ENCODE measurements around the gene TFEB. TPM values are rescaled to one million over a fixed set of nuclear protein-coding genes. Genes with fewer than 3 reads are reported as not detected.

Gene TFEB
- total RNA-seq, 1 experiment from 2014 or later: 3.6 TPM

GRCh38 chr6:41691426-41692079, 43.9 kb downstream of the TFEB start:
- DNase-seq (ENCODE audit: low read depth): no peak

- no peak for DNase-seq (ENCODE audit: low read depth)
Observed at GRCh38 chr6:41690541-41691330, 44.7 kb downstream of the TFEB start.

DNA sequence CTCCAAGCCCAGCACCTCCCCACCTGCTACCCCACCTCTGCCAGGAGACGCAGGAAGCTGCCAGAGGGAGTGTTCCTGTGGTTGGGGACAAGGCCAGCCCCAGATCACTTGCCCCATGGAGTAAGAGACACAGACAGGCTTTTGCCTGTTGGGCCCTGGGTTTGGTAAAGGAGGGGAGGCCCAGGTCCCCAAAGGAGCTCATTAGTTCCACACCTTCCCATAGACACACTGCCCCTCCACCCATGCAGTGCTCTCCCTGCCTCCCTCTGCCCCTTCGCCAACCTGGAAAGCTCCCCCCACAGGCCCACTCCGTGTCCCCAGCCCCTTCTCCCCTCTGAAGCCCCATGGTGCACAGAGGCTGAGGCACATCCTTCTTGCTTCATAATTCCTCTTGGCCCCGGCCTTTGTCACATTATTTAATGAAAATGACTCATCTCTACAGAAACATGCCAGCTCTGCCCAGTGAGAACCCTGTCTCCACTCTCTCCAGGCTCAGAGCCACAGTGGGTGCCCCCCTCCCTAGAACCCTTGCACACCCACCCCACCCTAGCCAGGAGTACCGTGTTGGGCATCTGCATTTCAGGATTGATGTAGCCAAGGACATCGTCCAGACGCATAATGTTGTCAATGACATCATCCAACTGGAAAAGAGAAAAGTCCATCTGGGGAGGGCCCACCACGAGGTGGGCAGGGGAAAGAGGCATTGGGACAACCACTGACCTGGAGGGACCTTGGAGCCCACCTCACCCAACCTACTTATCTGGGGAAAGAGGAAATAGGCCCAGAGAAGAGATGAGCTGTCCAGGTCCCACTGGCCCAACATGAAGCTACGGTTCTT, 46.0 kb downstream of the TFEB start:
- DNase-seq (ENCODE audit: low read depth): peak; percentile 20

- DNase-seq (ENCODE audit: low read depth): no peak
Observed at GRCh38 chr6:41688256-41688965, 47.0 kb downstream of the TFEB start.

DNA sequence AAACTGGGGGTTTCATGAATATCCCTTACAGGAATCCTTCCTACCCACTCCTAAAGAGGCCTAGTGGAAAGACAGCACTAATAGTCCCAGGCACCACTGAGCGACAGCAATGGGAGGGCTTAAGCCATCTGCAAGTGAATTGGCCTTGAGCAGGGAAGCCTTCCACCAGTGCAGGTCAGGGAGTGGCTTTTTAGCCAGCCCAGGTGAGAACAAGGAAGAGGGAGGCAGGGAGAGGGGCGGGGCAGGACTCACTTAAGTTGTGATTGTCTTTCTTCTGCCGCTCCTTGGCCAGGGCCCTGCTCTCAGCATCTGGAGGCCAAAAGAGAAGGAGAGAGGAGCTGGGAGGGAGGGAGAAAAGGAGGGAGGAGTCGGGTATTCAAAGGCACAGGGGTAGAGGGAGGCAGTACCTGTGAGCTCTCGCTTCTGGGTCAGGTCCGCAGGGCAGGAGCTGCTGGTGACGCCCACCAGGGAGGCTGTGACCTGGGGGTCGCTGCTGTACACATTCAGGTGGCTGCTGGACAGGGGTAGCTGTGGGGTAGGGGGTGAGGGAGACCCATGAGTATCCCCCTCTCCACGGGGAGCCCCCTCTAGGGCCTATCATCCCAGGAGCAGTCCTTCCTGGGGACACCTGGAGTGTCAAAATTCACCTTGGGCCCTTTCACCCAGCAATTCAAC, 47.8 kb downstream of the TFEB start:
- DNase-seq (ENCODE audit: low read depth): no peak

DNA sequence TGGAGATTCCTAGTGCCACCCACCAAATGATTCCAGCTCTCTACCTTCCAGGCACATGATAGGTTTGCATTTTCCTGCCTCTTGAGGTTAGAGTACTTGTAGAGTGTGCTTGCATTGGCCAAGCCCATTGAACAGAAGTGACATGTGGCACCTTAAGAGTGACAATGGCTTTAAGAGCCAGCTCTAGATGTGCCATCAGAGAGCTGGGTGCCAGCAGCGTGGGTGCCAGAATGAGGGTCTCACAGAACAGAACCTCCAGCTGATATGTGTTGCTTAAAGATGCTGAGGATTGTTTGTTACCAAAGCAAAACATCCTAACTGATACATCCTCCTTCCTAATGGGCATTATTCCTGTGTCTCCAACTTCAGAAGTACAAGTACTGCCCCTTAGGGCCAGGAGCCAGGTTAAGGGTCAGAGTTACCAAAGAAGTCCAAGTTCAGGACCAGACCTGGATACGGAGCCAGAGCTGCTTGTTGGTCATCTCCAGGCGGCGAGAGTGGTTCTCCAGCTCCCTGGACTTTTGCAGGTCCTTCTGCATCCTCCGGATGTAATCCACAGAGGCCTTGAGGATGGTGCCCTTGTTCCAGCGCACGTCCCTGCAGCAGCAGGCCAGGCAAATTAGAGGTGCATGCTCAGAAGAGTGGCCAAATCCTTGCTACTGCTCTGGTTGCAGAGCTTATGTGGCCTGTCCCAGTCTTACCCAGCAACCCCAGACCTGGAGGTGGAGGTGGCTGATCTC, 49.6 kb downstream of the TFEB start:
- DNase-seq (ENCODE audit: low read depth): no peak

- DNase-seq (ENCODE audit: low read depth): no peak
Observed at GRCh38 chr6:41684311-41685180, 50.9 kb downstream of the TFEB start.

DNA sequence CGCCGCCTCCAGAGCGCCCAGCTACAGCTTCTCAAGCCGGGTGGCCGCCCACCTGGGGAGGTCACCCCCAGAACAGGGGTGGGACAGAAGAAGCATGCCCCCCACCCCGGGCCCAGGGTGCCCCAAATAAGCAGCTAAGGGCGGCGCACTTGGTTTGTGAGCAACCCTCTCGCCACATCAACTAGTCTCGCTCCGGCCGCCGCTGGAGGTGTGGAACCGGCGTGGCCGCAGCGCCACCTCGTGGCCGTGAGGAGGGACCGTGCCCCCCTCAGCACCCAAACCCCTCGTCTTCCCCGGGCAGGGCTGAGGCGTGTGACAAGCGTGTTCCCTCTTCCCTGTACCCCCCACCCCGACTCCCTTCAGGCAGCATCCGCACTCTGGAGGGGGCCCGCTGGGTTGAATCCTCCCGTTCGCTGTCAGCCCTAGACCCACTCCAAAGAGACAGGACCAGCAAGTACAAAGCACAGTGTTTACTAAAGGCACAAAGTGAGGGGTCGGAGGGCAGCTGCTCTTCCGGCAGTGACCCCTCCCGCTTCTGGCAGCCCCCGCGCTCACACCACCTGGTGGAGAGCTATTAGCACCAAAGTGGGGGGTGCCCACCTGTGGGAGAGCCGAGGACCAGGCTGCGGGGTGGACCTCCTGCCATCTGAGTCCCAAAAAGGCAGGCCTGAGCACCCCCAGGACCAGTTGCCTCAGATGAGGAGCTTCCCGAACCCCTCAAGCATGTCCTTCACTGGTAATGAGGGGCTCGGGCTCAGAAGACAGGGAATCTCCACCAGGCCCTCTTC, 51.7 kb downstream of the TFEB start:
- DNase-seq (ENCODE audit: low read depth): peak; percentile 42

DNA sequence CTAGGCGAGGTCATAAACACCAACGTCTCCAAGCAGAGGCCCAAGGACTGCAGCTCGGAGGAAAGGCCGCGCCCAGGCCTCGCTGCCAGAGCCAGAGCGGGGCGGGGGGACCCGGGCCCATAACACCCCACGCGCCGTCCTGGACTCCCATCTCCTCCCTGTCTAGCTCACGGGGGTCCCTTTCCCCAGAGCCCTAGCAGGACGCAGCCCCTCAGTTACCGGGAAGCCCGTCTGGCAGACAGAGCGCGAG, 52.2 kb downstream of the TFEB start:
- no peak for DNase-seq (ENCODE audit: low read depth)

DNA sequence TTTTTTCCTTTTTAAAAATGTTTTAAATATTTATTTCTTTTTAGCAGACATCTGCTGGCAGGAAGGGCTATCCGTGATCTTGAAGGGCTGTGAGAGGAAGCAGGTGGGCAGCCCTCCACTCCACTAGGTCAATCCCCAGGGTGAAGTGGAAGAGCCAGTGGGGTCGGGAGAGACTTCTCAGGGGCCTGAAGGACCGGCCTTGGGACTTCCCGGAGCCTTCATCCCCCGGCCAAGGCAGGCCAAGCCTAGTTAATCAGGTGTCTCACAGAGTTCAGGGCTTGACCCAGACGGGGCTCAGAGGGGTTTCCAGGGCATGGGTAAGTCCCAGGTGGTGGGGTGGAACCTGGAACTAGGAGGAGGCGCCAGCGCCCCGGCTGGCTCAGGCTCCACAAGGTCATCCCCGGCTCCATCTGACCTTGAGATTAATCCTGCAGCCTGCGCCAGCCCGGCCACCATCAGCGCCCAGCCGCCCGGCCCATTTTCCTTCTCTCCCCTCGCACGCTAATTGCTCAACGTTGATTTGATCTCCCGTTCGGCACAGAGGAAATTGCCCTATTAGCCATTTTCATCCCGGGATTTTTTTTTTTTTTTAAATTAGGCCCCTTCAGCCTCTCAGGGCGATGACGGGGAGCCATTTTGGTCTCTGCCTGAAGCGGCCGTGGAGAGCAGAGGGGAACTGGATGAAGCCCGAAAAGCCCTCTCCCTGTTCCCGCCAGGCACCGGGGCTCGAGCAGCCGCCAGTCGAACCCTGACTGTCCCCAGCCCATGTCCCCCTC, 52.7 kb downstream of the TFEB start:
- DNase-seq (ENCODE audit: low read depth): no peak

- peak; percentile 74 for DNase-seq (ENCODE audit: low read depth)
Observed at GRCh38 chr6:41682056-41682477, 53.3 kb downstream of the TFEB start.

GRCh38 chr6:41680182-41680965, 55.0 kb downstream of the TFEB start:
- no peak for DNase-seq (ENCODE audit: low read depth)

DNA sequence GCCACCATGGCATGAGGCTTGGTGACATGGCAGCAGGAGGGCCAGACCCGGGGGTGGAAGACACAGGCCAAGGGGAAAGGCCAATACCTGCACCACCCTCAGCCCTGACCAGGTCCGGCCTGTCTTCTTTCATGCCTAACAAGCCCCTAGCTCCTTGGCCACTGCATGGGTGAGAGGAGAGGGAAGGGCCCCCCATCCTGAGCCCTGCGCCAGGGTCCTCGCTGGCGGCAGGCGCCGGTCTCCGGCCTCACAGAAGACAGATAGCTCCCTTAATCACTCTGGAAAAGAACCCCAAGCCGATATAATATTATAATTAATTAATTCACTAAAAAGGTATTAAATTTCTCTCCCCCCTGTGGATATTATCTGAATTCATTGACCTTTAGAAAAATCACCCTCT, 55.7 kb downstream of the TFEB start:
- no peak for DNase-seq (ENCODE audit: low read depth)

DNA sequence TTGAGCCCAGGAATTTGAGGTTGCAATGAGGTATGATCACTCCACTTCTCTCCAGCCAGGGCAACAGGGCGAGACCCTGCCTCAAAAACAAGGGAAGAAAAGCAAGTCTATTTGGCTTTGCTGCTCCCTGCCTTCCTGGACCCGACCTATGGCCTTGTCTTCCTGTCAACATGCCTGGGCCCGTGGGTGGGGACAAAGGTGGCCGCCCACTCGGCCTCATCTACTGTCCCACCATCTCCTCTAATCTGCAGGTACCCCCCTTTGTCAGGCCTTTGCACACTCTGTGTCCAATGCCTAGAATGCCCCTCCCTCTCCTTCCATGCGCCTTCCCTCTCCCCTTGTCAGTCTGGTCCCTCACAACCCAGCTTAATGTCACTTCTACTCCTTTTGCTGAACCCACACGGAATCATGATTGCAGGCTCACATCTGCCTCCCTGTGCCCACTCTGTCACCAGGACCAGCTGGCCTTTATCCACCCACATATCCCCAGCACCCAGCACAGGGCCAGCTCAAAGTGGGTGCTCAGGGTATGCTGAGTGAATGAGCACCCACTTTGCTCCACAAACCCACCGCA, 56.8 kb downstream of the TFEB start:
- no peak for DNase-seq (ENCODE audit: low read depth)

DNA sequence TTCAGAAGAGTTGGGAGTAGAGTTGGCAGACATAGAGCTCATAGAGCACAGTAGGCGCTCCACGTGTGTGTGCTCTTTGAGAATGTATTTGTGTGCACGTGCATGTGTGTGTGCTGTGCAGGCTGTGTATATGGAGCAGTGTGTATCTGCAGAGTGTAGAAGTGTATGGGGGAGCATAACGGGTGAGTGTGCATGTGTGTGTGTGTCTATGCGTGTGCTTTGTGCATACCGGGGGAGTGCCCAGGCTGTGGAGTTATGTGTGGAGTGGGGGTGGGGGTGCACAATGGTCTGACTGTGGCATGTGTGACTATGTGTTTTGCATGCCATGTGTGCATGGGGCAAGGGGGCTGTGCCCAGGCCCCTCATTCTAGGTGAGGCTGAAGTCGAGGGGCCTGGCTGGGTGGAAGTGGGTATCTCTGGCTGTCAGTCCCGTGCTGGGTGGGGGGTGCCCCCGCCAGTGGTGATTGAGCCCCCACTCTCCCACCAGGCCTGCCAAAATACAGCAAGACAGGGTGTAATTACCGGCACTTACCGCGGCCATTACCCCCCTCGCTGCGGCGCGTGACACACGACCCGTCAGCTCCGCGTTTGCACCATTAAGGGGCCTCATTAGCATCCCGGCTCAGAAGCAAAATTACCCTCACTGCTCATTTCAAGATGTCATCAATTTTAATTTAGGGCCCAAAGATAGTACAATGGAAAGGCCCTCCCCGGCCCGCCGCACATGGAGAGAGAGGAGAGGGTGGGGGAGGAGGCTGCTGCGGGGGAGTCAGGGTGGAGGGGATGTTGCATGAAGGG, 58.1 kb downstream of the TFEB start:
- no peak for DNase-seq (ENCODE audit: low read depth)

DNA sequence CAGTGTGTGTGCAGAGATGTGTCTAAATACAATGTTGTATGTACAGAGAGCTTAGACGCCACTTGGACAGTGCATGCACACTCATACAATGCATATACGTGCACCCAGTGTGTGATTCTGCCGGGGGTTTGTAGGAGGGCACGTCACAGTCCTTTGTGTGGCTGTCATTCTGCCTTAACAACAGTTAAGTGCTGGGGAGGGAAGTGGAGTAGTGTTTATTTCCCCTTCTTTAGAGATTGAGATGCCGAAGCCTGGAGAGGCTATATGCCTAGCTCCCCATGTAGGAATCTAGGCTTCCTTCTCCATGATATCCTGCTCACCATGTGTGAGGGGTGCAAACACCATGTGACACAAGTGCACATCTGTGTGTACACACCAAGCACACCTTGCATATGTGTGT, 59.0 kb downstream of the TFEB start:
- no peak for DNase-seq (ENCODE audit: low read depth)
